ENCODE results near the gene PRMT5.
"Not testable (repeated sequence)": the region's sequence is repeated elsewhere in the genome, so short reads cannot be mapped to it uniquely, and the experiment has no call there.

Gene PRMT5

DNA sequence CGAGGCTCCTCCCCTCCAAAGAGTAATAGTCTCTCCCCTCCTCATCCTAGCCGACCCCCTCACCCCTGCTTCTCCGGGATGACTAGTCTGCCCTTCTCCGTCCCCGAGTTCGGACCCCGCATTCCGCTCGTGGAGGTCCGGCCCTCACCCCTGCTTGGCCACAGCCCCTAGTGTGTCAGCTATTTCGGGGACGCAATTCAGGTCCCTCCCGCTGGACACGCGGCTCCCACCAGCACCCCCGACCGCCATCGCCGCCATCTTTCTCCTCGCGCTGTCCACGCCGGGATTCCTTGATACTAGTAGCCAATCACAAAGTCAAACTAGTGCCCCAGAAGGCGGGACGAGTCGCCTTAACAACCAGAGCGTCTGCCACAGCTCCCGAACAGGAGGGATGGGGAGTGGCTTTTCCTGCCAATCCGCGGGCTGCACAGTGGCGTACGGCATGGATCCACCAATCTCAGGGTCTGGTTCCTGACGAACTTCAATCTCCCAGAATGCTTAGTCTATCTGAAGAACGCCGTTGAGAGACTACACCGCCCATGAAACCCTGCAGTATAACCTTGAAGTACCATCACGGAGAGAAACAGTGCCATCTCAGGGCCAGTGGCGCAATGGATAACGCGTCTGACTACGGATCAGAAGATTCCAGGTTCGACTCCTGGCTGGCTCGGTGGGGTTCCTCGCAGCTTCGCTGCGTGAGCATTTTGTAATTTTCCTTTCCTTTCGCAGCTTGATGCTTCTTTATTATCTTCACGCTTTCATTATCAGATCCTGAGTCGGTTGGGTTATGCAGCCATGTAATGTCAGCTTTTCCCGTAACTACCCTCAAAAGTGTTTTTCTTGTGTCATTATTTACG lies at the start of gene PRMT5:
PRMT5 (minus strand) TSS at position 273 of the 857 bp plus-strand sequence; CDS start at position 258, 15 bp downstream.
- DNase-seq (ENCODE audit: low read depth, low spot score): peak; percentile 99
- peak within 1 kb of the TSS; percentile 90 for H3K27ac ChIP-seq

DNA sequence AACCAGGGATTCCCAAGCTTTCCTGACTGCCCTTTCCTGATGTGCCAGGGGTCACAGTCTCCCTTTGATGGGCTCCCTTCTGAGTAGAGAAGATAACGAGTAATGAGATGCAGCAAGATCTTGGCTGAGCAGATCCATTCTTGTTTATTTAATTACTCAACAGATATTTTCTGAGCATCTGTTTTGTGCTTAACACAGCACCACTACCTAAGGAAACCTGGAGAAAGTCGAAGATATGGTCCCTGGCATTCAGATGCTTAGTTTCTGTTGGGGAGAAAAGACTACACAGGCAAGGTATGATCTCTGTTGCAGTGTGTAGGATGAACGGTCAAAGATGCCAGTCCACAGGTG lies 49.3 kb upstream of the PRMT5 start:
- H3K27ac ChIP-seq: peak overlapping the region; percentile 100
- no peak for DNase-seq (ENCODE audit: low read depth, low spot score)

DNA sequence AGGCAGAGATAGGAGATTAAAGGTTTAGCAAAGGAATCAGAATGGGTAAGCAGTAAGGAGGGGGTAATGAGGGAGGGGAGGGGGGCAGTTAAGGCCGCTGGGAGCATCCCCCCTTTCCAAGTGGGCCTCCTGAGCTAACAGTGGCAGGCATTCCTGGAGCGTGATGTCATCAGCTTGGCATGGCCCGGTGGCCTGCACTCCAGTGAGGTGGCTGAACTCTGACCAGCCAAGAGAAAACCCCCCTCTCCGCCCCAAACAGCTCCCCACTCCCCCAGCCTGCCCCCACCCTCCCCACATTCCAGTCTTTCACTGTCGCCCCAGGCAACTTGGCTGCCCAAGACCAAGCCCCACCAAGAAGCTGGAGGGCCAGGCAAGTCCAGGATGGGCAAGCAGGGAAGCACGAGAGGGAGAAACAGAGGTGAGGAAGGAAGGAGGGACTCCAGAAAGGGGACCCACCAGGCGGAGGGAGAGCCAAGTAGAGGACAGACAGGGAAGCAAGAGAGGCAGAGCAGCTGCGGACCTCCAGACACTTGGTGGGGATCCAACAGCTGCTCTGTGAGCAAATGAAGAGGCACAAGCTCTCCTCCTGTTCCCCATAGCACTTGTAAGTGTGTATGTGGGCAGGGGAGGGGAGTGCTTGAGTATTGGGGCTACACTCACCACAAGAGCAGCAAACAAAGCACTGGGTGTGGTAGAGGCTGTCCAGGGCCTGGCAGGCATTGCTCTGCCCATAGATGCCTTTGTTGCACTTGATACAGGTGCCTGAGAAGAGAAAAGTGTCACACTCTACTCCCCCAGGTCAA lies 48.7 kb upstream of the PRMT5 start:
- no peak for DNase-seq (ENCODE audit: low read depth, low spot score)
- H3K27ac ChIP-seq: peak overlapping the region; percentile 100

DNA sequence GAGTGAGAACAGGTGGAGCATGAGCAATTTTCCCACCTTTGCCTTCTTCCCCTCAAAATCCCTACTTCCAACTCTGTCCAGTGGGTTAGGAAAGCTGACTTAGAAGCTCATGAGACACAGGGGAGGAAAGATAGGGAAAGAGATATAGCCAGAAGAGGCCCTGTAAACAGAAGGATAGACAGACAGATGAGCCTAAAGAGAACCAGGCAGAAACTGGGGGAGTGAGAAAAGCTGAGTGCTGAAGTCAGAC lies 48.2 kb upstream of the PRMT5 start:
- H3K27ac ChIP-seq: peak overlapping the region; percentile 100
- DNase-seq (ENCODE audit: low read depth, low spot score): no peak

DNA sequence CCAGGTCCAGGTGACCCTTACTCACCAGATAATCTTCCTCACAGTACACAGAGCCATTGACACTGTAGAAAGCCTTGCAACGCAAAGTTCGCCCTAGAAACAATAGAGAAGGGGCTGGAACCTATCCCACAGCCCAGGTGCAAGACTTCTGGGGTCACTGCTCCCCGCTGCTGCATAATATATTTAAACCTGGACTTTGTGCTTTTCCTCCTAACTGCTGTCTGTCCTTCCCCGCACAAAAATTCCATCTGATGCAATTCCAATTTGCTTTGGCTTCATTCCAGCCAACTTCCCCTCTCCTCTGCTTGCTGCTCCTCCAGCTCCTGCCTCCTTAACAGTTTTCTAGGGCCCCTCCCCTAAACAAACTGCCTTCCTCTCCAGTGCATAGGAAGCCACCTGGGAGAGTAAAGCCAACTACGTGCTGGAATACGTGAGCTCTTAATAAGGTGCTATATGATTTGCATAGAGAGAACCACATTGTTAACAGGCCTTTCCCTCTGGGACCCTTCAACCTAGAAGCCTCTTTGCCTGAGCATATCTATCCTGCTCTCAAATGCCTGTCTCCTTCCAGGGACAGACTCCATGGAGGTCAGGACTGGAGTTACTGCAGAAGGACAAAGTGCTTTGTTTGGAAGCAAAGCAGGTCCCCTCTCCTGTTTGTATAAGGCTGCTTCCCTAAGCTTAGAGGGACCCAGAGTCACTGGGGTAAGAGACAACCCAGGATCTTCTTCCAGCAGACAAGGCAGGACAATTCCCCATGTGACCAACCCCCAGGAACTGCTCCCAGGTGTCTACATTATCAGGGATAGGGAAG lies 47.7 kb upstream of the PRMT5 start:
- peak overlapping the region; percentile 100 for H3K27ac ChIP-seq
- no peak for DNase-seq (ENCODE audit: low read depth, low spot score)

DNA sequence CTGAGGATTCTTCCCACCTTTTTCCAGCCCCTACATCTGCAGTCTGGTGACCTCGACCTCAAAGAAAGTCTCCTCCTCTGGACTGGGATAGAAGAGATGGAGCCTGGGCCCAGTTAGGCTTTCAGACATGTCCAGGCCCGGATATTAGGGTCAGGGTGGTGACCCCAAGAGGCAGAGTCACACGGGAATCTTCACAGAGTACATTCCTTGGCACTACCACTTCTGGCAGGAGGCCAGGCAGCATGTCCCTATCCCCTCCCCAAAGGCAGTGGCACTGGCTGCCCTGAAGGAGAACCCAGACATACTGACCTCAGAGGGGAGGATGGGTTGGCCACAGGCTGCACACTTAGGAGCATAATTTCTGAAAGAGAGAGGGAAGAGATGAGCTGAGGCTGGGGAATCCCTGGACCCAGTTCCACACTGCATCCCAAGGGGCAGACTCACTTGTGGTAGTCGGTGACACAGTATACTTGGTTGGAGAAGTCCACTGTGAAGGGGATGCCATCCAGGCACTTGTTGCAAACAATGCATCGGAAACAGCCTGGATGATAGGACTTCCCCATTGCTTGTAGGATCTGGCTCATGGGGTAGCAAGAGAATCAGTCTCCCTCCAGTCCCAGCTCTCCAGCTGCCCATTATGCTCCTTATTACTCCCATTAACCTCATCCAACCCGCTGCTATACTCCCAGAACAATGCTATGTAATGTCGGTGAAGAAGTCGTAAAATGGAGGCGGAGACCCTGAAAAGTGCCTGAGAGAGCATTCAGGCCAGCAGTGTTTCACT lies 45.5 kb upstream of the PRMT5 start:
- H3K27ac ChIP-seq: peak overlapping the region; percentile 100
- DNase-seq (ENCODE audit: low read depth, low spot score): no peak

DNA sequence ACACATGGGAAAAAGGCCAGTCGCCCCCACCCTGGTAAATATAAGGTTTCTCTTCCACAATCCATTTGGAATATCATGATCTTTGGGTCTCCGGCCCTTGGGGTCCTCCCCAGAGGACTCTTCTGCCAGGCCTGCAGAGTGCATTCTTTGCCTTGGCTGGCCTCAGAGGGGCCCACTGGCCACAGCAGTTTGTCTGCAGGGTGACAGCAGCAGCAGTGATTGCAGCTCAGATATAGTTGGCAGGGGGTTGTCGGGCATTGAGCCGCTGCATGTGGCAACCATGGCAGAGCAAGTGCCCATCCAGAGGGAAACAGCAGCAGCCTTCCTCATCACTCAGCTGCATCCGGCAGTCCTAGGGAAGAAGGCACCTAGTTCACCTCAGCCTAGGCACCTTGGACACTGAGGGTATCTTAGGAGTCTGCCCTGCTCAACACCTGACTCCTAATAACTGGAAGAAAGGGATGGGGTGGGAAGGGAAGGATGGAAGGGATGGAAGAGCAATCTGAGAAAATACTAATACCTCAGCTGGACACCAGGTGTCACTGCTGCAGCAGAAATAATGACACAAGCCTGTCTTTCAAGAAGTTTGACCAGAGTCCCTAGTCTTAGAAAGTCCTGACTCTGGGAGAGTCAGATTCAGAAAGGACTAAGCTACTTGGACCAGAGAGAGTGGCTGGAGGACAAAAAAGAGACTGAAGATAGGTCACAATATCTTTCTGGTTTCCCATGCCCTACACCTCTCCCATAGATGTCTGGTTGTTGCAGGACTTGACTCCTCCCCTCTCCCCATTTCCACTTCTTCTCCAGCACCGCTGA lies 44.2 kb upstream of the PRMT5 start:
- DNase-seq (ENCODE audit: low read depth, low spot score): no peak
- H3K27ac ChIP-seq: peak overlapping the region; percentile 100

DNA sequence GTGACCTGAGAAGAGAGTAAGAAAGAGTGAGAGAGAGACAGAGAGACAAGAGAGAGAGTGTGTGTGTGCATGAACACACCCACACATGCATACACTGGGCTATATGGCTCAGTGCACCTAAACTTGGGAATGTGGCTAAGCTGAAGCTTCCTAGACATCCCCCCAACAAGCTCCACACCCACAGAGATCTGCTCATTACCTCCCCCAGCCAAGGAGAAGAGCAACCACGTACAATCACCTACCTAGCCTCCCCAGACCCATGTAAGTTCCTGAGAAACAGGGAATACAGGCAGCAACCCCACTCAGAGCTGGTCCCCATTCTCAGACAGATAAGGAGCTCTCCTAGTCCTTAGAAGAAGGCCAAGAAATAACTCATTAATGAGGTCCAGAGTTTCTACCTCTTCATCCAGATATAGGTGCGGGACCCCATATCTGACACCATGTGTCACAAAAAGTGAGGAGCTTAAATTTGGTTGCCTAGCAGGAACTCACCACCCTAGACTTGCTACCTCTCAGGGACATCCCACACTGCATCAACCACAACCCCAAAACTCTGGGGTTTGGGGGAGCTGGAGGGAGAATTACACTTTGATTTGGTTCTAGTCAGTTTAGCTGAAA lies 43.2 kb upstream of the PRMT5 start:
- peak overlapping the region; percentile 100 for H3K27ac ChIP-seq
- no peak for DNase-seq (ENCODE audit: low read depth, low spot score)

DNA sequence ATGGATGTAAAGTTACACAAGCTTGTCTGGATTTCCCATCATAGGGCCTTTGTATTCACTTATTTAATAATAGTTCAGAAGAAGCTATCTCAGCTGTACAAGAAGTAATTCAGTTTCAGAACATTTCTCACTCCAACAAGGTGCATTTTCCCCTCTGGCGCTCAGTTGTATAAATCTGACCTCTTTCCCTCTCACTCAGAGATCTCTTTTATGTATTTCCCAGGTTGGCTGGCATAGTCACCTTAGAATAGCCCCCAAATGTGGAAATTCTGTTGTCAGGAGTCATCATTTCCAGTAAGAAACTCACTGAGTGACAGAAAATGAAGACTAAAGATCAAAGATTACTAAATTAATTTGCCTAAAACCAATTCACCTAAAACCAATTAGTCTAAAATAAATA lies 42.0 kb upstream of the PRMT5 start:
- no peak for DNase-seq (ENCODE audit: low read depth, low spot score)
- no peak overlapping the region for H3K27ac ChIP-seq

DNA sequence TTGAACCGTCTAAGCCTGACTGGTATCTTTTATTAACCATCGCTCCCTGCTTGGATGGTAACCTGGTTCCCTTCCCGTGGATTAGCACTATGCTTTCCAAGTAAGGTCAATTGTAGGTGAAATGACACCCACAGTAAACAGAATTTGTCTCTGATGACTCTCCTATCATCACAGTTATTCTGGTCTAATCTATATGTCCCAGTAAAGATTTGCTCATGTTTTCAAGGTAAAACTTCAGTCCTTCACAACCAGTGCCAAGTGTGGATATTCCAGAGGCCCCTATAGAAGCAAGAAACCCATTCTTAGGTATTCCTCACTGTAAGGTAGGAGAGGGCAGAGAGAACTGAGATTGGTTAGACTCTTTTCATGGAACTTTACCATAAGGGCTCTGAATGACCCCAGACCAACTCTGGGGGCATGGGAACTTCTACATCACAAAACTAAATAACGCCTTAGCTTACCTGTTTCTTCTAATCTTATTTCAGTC lies 37.6 kb upstream of the PRMT5 start:
- no peak for DNase-seq (ENCODE audit: low read depth, low spot score)
- peak overlapping the region; percentile 43 for H3K27ac ChIP-seq

DNA sequence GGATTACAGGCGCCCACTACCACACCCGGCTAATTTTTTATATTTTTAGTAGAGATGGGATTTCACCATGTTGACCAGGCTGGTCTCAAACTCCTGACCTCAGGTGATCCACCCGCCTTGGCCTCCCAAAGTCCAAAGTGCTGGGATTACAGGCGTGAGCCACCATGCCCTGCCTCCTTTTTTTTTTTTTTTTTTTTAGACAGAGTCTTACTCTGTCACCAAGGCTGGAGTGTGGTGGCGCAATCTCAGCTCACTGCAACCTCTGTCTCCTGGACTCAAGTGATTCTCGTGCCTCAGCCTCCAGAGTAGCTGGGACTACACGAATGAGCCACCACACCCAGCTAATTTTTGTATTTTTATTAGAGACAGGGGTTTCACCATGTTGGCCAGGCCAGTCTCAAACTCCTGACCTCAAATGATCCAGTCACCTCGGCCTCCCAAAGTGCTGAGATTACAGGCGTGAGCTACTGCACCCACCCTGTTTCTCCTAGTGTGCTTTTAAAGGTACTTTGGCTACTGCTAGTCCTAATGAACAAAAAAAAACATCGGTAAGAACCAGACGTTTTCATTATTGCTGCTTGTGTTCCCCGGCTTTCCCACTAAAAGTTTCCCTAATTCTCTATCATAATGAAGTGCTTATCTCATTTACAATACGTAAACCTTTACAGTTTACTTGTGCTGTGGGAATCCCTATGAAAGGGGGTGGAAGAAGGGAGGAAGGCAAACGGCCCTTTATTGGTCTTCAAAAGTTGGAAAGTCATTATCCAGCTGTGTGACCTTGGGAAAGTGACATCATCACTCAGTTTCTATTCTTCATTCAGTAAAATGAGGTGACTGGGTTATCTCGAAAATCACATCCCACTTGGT lies 37.0 kb upstream of the PRMT5 start:
- H3K27ac ChIP-seq: peak overlapping the region; percentile 43

DNA sequence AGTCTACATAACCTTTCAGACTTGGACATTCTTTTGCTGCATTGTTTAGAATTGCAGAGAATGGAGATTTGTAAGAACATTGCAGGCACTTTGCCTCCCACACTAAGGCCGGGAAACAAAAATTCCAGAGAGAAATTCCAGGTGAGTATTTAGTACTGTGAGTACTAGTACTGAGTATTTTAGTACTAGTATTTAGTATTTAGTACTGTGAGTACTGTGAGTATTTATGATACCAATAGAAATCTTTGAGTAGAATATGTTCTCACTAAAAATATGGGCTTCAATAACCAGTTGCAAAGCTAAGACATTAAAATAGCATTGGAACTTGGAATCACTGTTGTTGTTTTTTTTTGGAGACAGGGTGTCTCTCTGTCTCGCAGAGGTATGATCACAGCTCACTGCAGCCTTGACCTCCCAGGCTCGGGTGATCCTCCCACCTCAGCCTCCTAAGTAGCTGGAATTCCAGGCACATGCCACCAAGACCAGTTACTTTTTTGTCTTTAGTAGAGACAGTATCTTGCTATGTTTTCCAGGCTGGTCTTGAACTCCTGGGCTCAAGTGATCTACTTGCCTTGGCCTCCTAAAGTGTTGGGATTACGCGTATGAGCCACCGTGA lies 33.0 kb upstream of the PRMT5 start:
- no peak overlapping the region for H3K27ac ChIP-seq
- no peak for DNase-seq (ENCODE audit: low read depth, low spot score)

More for the DNA sequence above, 37.0 kb upstream of the PRMT5 start:
- DNase-seq (ENCODE audit: low read depth, low spot score): not testable (repeated sequence)

DNA sequence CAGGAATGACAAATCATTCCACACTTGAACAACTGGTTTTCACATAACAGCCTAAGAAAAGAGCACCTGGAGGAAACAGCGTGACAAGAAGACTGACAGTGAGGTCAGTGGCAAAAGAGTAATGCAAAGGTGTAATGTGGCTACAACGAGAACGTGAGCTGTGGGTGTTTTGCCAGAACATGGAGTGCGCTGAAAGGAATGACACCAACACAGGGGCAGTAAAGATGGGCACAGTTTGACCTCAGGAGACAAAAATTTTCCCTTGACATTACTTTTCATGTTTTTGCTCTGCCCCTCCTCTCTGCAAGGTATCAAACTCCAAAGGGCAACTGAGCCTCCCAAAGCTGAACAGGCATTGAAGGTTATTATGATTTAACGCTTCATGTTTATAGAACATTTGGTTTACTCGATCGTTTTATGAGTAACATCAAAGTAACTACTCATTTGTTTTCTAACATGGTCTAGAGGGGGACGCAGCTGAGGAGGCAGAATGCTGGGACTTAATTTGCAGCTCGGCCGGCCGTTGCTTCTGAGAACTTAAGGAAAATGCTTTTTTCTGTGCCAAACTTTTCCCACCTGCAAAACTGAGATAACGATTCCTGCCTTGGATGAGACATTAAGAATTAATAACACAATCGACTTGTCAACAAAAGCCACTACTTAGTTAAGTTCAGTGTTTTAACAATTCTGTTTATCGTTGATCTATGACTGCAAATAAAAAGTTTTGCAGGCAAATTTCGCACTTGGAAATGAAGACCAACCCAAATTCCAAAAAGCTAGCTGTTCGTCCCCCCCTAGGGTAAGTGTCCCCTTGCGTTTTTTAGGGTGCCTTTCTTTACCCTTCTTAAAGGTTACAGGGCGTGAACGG lies 26.8 kb upstream of the PRMT5 start:
- DNase-seq (ENCODE audit: low read depth, low spot score): no peak
- H3K27ac ChIP-seq: peak overlapping the region; percentile 91

DNA sequence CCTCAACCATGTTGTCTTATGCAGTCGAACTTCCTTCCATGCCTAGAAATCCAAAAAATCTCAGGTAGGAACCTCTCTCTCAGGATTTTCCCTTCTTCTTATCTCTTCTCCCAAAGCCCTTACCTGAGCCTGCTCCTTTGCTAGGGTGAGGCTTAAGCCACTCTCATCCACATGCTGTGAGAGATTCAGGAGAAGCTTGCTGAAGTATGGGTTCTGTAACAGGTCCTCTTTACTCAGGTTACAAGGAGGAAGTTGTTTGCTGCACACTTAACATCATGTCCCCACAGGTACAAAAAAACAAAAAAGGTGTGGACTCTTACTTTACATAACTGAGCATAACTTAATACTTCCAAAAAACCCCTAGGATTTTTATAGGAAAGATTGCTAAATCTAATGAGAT lies 23.2 kb upstream of the PRMT5 start:
- no peak overlapping the region for H3K27ac ChIP-seq
- no peak for DNase-seq (ENCODE audit: low read depth, low spot score)

DNA sequence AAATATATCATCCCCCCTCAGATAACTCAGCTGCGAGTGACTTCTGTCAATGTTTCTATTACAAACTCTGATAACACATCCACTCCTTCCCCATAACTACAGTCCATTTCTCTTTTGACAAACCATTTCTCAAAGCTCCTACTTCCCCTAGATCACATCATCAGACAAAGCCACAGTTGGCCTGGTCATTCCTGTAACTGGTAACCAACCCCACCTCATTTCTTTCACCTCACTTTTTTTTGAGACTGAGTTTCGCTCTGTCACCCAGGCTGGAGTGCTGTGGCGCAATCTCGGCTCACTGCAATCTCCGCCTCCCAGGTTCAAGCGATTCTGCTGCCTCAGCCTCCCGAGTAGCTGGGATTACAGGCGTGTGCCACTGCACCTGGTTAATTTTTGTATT lies 22.6 kb upstream of the PRMT5 start:
- H3K27ac ChIP-seq; DNase-seq (ENCODE audit: low read depth, low spot score): not testable (repeated sequence)

DNA sequence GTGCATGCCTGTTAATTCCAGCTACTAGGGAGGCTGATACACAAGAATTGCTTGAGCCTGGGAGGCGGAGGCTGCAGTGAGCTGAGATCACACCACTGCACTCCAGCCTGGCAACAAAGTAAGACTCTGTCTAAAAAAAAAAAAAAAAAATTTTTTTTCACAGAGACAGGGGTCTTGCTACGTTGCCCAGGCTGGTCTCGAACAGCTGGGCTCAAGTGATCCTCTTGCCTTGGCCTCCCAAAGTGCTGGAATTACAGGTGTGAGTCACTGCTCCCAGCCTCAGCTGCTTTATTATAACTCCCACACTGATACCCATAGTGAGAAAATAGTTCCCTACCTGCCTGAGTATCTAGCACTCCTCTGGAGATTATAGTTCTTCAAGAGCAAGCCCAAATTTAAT lies 16.5 kb upstream of the PRMT5 start:
- no peak for DNase-seq (ENCODE audit: low read depth, low spot score)

More for the DNA sequence above, 16.5 kb upstream of the PRMT5 start:
- no peak overlapping the region for H3K27ac ChIP-seq

Data from epithelial cell of prostate (primary cell).